ENCODE results near the gene GRPEL1.
"Not testable (repeated sequence)": the region's sequence is repeated elsewhere in the genome, so short reads cannot be mapped to it uniquely, and the experiment has no call there.

Gene GRPEL1

GRCh38 chr4:7089213-7089986, 21.5 kb upstream of the GRPEL1 start:
- DNase-seq: peak; percentile 34

GRCh38 chr4:7087036-7087435, 19.2 kb upstream of the GRPEL1 start:
- no peak for DNase-seq

- DNase-seq: no peak
Observed at GRCh38 chr4:7086384-7086783, 18.5 kb upstream of the GRPEL1 start.

GRCh38 chr4:7084564-7084961, 16.7 kb upstream of the GRPEL1 start:
- DNase-seq: not testable (repeated sequence)

GRCh38 chr4:7083597-7084563, 16.0 kb upstream of the GRPEL1 start:
- no peak for DNase-seq

GRCh38 chr4:7079909-7080308, 12.0 kb upstream of the GRPEL1 start:
- not testable (repeated sequence) for DNase-seq

GRCh38 chr4:7079483-7079882, 11.6 kb upstream of the GRPEL1 start:
- DNase-seq: not testable (repeated sequence)

- no peak for DNase-seq
Observed at GRCh38 chr4:7078025-7078424, 10.2 kb upstream of the GRPEL1 start.

- DNase-seq: no peak
Observed at GRCh38 chr4:7077371-7077770, 9.5 kb upstream of the GRPEL1 start.

GRCh38 chr4:7076696-7077082, 8.8 kb upstream of the GRPEL1 start:
- DNase-seq: no peak

GRCh38 chr4:7075962-7076695, 8.3 kb upstream of the GRPEL1 start:
- no peak for DNase-seq

GRCh38 chr4:7074426-7074825, 6.6 kb upstream of the GRPEL1 start:
- DNase-seq: no peak

- peak; percentile 93 for DNase-seq
Observed at GRCh38 chr4:7073526-7074390, 5.9 kb upstream of the GRPEL1 start.

- no peak for DNase-seq
Observed at GRCh38 chr4:7073059-7073458, 5.2 kb upstream of the GRPEL1 start.

- DNase-seq: peak; percentile 89
Observed at GRCh38 chr4:7070729-7071511, 3.1 kb upstream of the GRPEL1 start.

- no peak for DNase-seq
Observed at GRCh38 chr4:7068883-7069282, 1.0 kb upstream of the GRPEL1 start.

GRCh38 chr4:7068279-7068842, 497 bp upstream of the GRPEL1 start:
- no peak for DNase-seq

- no peak for DNase-seq
Observed at GRCh38 chr4:7067126-7067451, 775 bp downstream of the GRPEL1 start.

- DNase-seq: no peak
Observed at GRCh38 chr4:7066493-7066892, 1.4 kb downstream of the GRPEL1 start.

GRCh38 chr4:7066006-7066405, 1.9 kb downstream of the GRPEL1 start:
- DNase-seq: no peak

- no peak for DNase-seq
Observed at GRCh38 chr4:7063362-7063761, 4.5 kb downstream of the GRPEL1 start.
